Measurements from ENCODE around the gene WNT3A. TPM values are rescaled to one million over a fixed set of nuclear protein-coding genes. Genes with fewer than 3 reads are reported as not detected.
A peak's percentile ranks its signal among the peaks of the same experiment; 100 is the strongest.
"Not testable (repeated sequence)": the region's sequence is repeated elsewhere in the genome, so short reads cannot be mapped to it uniquely, and the experiment has no call there.

WNT3A gene, protein sequence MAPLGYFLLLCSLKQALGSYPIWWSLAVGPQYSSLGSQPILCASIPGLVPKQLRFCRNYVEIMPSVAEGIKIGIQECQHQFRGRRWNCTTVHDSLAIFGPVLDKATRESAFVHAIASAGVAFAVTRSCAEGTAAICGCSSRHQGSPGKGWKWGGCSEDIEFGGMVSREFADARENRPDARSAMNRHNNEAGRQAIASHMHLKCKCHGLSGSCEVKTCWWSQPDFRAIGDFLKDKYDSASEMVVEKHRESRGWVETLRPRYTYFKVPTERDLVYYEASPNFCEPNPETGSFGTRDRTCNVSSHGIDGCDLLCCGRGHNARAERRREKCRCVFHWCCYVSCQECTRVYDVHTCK
- 10.1 TPM for total RNA-seq
- long read RNA-seq, transcript WNT3A-201 (4 exons, 2,932 nt): major isoform, 35 of 44 reads
- long read RNA-seq, partial matches to known transcripts: 3 of 44 reads
- long read RNA-seq, other reads (novel, unspliced or antisense): 6 of 44 reads

DNA sequence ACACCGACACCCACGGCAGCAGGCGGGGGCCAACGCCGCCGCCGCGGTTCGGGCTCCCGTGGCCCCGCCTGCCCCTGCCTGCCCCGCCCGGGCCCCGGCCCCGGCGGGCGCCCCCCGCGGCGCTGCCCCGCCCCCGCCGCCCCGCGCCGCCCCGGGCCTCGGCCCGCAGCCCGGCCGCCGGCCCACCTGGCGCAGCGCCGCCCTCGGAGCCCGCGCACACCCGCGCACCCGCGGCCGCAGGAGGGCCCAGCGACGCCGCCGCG, at the start of gene WNT3A:
Gene WNT3A (plus strand): TSS at position 213 of the 263 bp plus-strand sequence. CDS start 131 bp downstream, outside the sequence.
- ATAC-seq (no peak), DNase-seq (no peak)
- no peaks in the 10 kb centered on the region for H3K9me3 ChIP-seq
- H3K4me3 ChIP-seq: peak within 1 kb of the TSS; percentile 36
- H3K36me3 ChIP-seq: no peaks in the 10 kb centered on the region
- H3K27me3 ChIP-seq: peaks cover 74% of the 10 kb centered on the region
- no peak within 1 kb of the TSS for H3K27ac ChIP-seq
- intact Hi-C loops (cut with DNase I): no loop called here
- no peaks in the 10 kb centered on the region for H3K4me1 ChIP-seq
- TF ChIP-seq, protein P1, sequence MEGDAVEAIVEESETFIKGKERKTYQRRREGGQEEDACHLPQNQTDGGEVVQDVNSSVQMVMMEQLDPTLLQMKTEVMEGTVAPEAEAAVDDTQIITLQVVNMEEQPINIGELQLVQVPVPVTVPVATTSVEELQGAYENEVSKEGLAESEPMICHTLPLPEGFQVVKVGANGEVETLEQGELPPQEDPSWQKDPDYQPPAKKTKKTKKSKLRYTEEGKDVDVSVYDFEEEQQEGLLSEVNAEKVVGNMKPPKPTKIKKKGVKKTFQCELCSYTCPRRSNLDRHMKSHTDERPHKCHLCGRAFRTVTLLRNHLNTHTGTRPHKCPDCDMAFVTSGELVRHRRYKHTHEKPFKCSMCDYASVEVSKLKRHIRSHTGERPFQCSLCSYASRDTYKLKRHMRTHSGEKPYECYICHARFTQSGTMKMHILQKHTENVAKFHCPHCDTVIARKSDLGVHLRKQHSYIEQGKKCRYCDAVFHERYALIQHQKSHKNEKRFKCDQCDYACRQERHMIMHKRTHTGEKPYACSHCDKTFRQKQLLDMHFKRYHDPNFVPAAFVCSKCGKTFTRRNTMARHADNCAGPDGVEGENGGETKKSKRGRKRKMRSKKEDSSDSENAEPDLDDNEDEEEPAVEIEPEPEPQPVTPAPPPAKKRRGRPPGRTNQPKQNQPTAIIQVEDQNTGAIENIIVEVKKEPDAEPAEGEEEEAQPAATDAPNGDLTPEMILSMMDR (IDR thresholded peaks at IDR 0.05): no peak

DNA sequence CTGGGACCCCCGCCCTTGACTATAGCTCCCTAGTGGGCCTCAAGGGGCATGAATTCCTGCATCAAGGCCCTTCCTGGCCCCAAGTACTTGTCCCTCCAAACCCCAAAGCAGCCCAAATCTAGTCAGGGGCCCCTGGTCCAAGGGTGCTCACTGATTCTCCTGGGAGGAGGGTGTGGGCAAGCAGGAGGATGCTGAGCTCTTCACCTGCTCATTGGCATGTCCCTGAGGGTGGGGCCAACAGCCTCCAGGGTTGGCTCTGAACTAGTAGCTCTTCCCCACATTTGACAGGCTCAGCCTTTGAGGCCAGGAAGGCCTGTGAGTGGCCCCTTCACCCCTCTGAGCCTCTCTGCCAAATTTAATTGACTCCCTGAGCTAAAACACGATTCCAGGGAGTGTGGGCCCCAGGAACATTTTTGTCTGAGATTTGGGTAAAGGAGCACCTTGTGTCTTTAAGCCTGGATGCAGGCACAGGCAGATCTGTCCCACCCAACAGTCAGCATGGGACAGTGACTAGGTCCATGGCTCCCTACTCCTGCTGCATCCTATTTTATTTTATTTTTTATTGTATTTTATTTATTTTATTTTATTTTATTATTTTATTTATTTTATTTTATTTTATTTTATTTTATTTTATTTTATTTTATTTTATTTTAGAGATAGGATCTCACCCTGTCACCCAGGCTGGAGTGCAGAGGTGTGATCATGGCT, 48.0 kb upstream of the WNT3A start:
- TF ChIP-seq, protein P1 (IDR thresholded peaks at IDR 0.05): no peak

DNA sequence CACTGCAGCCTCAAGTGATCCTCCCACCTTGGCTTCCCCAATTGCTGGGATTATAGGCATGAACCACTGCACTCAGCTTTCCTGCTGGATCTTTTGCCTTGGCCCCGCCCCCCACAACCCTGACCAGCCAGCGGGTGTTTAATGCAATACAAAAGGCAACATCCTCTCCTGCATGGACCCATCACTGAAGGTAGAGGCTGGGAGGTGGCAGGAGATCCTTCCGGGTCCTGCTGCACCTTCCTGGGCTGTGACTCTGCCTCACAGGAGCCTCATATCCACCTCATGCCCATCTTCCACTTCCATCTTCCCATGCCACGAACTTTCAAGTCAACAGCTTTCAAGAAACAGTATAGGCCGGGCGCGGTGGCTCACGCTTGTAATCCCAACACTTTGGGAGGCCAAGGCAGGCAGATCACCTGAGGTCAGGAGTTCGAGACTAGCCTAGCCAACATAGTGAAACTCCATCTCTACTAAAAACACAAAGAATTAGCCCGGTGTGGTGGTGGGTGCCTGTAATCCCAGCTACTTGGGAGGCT, 47.4 kb upstream of the WNT3A start:
- peaks cover 24% of the 10 kb centered on the region for H3K27me3 ChIP-seq
- ATAC-seq: no peak
- no peaks in the 10 kb centered on the region for H3K36me3 ChIP-seq
- H3K9me3 ChIP-seq: peaks cover 4% of the 10 kb centered on the region
- H3K4me3 ChIP-seq: no peak overlapping the region
- no peak overlapping the region for H3K27ac ChIP-seq
- intact Hi-C loops (cut with DNase I): no loop called here
- H3K4me1 ChIP-seq: no peaks in the 10 kb centered on the region
- TF ChIP-seq, protein P1 (IDR thresholded peaks at IDR 0.05): no peak
- DNase-seq: peak; percentile 34

More for the DNA sequence above, 48.0 kb upstream of the WNT3A start:
- Histone ChIP-seq H3K27ac (no peak overlapping the region), H3K27me3 (peaks cover 24% of the 10 kb centered on the region), H3K36me3 (no peaks in the 10 kb centered on the region), H3K4me3 (no peak overlapping the region), H3K4me1 (no peaks in the 10 kb centered on the region), H3K9me3 (peaks cover 4% of the 10 kb centered on the region)
- intact Hi-C loops (cut with DNase I): no loop called here
- DNase-seq: no peak
- ATAC-seq: no peak

DNA sequence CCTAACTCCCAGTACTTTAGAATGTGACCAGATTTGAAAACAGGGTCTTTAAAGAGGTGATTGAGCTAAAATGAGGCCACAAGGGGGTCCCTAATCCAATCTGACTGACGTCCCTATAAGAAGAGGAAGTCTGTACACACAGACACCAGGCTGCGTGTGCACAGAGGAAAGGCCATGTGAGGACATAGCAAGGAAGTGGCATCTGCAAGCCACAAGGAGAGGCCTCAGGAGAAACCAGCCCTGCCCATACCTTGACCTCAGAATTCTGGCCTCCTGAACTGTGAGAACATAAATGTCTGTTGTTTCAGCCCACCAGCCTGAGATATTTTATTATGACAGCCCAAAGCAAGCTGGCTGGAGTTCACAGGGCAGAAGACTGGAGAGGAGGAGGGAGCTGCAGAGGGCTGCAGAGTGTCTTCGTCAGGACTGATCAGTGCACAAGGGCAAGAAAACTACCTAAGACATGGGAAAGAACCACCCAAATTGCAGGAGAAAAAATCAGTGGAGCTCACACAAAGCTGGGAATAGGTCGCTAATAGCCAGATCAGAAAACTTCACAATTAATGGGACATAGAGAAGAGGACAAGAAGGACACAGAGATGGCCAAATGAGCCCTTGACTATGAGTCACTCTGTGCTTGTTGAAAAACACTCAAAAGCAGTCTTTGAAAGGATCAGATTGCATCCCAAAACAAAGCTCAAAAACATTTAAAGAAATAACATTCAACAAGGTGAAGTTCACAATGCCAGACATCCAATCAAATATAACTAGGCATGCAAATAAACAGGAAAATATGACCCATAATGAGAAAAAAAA, 44.9 kb upstream of the WNT3A start:
- intact Hi-C loops (cut with DNase I): no loop called here
- Histone ChIP-seq H3K4me3 (no peak overlapping the region), H3K27me3 (peaks cover 8% of the 10 kb centered on the region), H3K4me1 (no peaks in the 10 kb centered on the region), H3K27ac (no peak overlapping the region), H3K9me3 (no peaks in the 10 kb centered on the region), H3K36me3 (no peaks in the 10 kb centered on the region)
- DNase-seq: no peak
- ATAC-seq: peak; percentile 28
- TF ChIP-seq, protein P1 (IDR thresholded peaks at IDR 0.05): no peak

DNA sequence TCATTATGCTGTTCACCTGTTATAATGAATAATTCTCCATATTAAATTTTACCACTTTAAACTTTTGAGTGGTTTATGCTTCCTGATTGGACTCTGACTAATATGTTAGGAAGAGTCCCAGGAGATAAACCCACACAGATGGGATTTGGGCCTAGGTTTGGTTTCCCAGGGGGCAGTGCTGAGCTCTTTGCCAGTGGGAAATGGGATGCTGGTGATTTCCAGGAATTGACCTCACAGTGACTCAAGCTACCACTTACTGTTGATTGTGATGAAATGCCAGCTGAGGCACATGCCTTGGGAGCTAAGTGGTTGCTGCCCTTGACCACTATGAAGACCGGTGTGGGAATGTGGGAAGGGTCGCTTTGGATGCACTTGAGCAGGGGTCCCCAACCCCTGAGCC, 40.1 kb upstream of the WNT3A start:
- intact Hi-C loops (cut with DNase I); H3K9me3 ChIP-seq; H3K4me3 ChIP-seq; H3K36me3 ChIP-seq; ATAC-seq; H3K27me3 ChIP-seq; DNase-seq; H3K4me1 ChIP-seq; H3K27ac ChIP-seq: not testable (repeated sequence)

DNA sequence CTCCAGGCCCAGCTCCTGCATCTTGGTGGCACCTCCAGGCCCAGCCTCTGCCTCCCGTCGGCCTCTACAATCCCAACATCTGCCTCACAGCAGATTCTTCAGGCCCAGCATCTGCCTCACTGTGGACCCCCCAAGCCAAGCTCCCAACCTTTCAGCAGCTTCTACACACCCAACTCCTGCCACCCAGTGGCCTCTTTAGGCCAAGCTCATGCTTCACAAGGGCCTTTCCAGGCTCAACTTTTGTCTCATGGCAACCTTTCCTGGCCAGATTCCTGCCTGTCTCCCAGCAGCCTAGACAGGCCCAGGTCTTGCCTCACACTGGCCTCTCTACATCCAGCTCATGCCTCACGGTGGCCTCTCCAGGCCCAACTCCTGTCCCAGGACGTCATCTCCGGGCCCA, 39.0 kb upstream of the WNT3A start:
- H3K27ac ChIP-seq; H3K4me3 ChIP-seq; H3K9me3 ChIP-seq; ATAC-seq; H3K27me3 ChIP-seq; H3K36me3 ChIP-seq; DNase-seq; intact Hi-C loops (cut with DNase I); H3K4me1 ChIP-seq: not testable (repeated sequence)

DNA sequence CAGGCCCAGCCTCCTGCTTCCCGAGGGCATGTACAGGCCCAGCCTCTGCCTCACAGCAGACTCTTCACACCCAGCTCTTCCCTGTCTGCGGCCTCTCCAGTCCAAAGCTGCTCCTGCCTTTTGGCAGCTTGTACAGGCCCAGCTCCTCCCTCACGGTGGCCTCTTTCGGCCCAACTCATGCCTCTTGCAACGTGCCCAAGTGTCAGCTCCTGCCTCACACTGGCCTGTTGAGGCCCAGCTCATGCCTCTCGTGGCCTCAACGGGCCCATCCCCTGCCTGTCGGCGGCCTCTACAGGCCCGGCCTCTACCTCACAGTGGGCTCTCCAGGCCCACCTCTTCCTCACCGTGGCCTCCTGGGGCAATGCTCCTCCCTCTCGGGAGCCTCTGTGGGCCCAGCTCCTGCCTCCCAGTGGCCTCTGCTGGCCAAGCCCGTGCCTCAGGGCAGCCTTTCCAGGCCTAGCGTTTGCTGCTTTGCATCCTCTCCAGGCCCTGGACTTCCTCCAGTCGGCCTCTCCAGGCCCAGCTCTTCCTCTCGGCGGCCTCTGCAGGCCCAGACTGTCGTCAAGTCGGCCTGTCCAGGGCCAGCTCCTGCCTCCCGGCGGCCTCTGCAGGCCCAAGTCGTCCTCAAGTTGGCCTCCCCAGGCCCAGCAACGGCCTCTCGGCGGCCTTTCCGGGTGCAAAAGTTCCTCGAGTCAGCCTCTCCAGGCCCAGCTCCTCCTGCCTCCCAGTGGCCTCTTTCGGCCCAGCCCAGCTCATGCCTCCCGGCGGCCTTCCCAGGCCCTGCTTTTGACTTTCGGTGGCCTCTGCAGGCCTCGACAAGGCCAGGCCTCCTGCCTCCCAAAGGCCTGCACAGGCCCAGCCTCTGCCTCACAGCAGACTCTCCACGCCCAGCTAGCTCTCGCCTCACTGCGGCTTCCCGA, 36.5 kb upstream of the WNT3A start:
- ATAC-seq; H3K27ac ChIP-seq; DNase-seq; intact Hi-C loops (cut with DNase I); H3K4me3 ChIP-seq; H3K4me1 ChIP-seq; H3K27me3 ChIP-seq; H3K9me3 ChIP-seq; H3K36me3 ChIP-seq: not testable (repeated sequence)

DNA sequence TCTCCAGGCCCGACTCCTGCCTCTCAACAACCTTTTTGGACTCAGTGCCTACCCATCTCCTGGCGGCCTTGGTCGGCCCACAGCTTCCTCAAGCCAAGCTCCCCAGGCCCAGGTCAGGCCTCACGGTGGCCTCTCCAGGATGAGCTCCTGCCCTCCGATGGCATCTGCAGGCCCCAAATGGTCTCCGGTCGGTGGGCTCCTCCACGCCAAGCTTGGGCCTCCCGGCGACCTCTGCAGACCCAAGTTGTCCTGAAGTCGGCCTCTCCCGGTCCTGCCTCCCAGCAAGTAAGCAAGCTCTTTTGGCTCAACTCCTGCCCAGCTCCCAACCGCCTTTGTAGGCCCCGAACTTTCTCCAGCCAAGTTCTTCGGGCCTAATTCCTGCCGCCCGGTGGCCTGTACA, 35.6 kb upstream of the WNT3A start:
- H3K36me3 ChIP-seq; DNase-seq; ATAC-seq; H3K27ac ChIP-seq; H3K4me3 ChIP-seq; H3K27me3 ChIP-seq; H3K9me3 ChIP-seq; H3K4me1 ChIP-seq; intact Hi-C loops (cut with DNase I): not testable (repeated sequence)

Data from upper lobe of right lung (tissue), 1 donor.